ENCODE results near the gene ABHD6. TPM values are rescaled to one million over a fixed set of nuclear protein-coding genes. Genes with fewer than 3 reads are reported as not detected.
"Not testable (repeated sequence)": the region's sequence is repeated elsewhere in the genome, so short reads cannot be mapped to it uniquely, and the experiment has no call there.

Gene ABHD6
- total RNA-seq, 1 donor from 2014 or later = 3.9 TPM

DNA sequence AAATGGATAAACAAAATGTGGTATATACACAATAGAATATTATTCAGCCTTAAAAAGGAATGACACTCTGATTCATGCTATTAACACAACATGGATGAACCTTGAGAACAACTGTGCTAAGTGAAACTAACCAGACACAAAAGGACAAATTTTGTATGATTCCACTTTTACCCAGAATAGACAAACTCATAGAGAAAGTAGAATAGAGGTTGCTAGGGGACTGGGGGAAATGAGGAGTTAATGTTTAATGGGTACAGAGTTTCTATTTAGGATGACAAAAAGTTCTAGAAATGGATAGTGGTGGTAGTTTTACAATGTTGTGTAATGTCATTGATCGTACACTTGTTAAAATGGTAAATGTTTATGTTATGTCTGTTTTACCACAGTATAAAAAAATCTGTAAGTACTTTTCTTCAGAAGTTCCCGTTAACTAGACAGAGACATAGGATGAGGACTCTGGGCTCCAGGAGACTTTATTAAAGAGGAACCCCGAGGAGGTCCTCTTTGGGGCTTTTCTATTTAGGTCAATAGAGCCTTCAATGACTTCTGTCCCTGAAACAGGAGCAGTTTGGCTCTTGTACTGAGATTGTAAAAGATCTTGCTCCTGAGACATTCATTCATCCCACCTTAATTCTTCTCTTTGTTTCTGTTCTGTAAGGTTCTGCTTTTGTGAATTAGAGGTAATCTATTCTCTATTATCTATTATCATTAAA is 24.5 kb downstream of the ABHD6 start:
- H3K36me3 Mint-ChIP-seq (ENCODE audit: low read depth, unreplicated experiment) = no peaks in the 10 kb centered on the region
- H3K9me3 Mint-ChIP-seq (ENCODE audit: unreplicated experiment) = no peaks in the 10 kb centered on the region
- TF ChIP-seq, protein P1, sequence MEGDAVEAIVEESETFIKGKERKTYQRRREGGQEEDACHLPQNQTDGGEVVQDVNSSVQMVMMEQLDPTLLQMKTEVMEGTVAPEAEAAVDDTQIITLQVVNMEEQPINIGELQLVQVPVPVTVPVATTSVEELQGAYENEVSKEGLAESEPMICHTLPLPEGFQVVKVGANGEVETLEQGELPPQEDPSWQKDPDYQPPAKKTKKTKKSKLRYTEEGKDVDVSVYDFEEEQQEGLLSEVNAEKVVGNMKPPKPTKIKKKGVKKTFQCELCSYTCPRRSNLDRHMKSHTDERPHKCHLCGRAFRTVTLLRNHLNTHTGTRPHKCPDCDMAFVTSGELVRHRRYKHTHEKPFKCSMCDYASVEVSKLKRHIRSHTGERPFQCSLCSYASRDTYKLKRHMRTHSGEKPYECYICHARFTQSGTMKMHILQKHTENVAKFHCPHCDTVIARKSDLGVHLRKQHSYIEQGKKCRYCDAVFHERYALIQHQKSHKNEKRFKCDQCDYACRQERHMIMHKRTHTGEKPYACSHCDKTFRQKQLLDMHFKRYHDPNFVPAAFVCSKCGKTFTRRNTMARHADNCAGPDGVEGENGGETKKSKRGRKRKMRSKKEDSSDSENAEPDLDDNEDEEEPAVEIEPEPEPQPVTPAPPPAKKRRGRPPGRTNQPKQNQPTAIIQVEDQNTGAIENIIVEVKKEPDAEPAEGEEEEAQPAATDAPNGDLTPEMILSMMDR (IDR thresholded peaks at IDR 0.05; ENCODE audit: insufficient read depth, low read depth, low read length) = no peak
- TF ChIP-seq EZH2 (IDR thresholded peaks at IDR 0.05; ENCODE audit: insufficient read depth, low read length) = no peak
- Histone ChIP-seq H3K4me3 (ENCODE audit: insufficient read depth, low read depth, low read length) (no peak overlapping the region), H3K36me3 (ENCODE audit: insufficient read depth, low read length) (no peaks in the 10 kb centered on the region), H3K27ac (ENCODE audit: low read depth, low read length) (no peak overlapping the region), H3K9me3 (ENCODE audit: insufficient read depth, low read depth, low read length) (no peaks in the 10 kb centered on the region), H3K79me2 (ENCODE audit: insufficient read depth, low read length) (no peaks in the 10 kb centered on the region), H2AFZ (ENCODE audit: low read depth, low read length) (no peak overlapping the region), H3K4me1 (ENCODE audit: insufficient read depth, low read length) (peaks cover 13% of the 10 kb centered on the region), H3K27me3 (ENCODE audit: insufficient read depth, low read length) (no peaks in the 10 kb centered on the region), H3K4me2 (ENCODE audit: low read length) (no peak overlapping the region), H4K20me1 (ENCODE audit: insufficient read depth, low read length) (no peaks in the 10 kb centered on the region), H3K9ac (ENCODE audit: low read length) (no peak overlapping the region)
- peaks cover 13% of the 10 kb centered on the region for H3K4me1 Mint-ChIP-seq (ENCODE audit: low read depth, unreplicated experiment)
- FAIRE-seq (peak; percentile 52), DNase-seq (ENCODE audit: low read depth) (no peak)
- no peaks in the 10 kb centered on the region for H3K27me3 Mint-ChIP-seq (ENCODE audit: low read depth, unreplicated experiment)
- no peak overlapping the region for H3K4me3 Mint-ChIP-seq (ENCODE audit: unreplicated experiment)
- no peak overlapping the region for H3K27ac Mint-ChIP-seq (ENCODE audit: unreplicated experiment)

DNA sequence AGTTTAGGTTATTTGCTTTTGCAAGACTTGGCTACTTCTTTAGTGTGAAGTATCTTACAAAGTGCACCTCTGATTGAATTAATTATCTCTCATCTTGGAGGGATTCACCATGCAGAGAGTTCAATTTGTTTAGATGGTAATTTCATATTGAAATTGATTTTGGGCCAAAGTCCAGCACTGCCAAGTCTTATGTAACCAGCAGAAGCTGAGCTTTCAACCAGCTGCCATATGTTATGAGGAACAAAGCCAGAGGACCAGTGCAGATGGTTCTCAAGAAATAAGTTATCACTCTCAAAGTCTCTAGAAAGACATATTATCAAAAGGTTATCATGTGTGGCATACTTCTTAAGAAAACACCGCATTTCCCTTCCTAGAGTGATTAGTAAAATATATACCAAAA is 29.0 kb downstream of the ABHD6 start:
- no peak for TF ChIP-seq EZH2 (IDR thresholded peaks at IDR 0.05; ENCODE audit: insufficient read depth, low read length)
- TF ChIP-seq, protein P1 (IDR thresholded peaks at IDR 0.05; ENCODE audit: insufficient read depth, low read depth, low read length) = no peak
- H2AFZ ChIP-seq (ENCODE audit: low read depth, low read length) = no peak overlapping the region
- no peaks in the 10 kb centered on the region for H3K27me3 ChIP-seq (ENCODE audit: insufficient read depth, low read length)
- H3K4me3 ChIP-seq (ENCODE audit: insufficient read depth, low read depth, low read length) = no peak overlapping the region
- H3K4me2 ChIP-seq (ENCODE audit: low read length) = no peak overlapping the region
- H3K27ac ChIP-seq (ENCODE audit: low read depth, low read length) = no peak overlapping the region
- no peaks in the 10 kb centered on the region for H3K27me3 Mint-ChIP-seq (ENCODE audit: low read depth, unreplicated experiment)
- no peak overlapping the region for H3K4me3 Mint-ChIP-seq (ENCODE audit: unreplicated experiment)
- no peaks in the 10 kb centered on the region for H3K4me1 Mint-ChIP-seq (ENCODE audit: low read depth, unreplicated experiment)
- DNase-seq (ENCODE audit: low read depth) (no peak), FAIRE-seq (no peak)
- no peaks in the 10 kb centered on the region for H3K4me1 ChIP-seq (ENCODE audit: insufficient read depth, low read length)
- no peaks in the 10 kb centered on the region for H3K36me3 ChIP-seq (ENCODE audit: insufficient read depth, low read length)
- no peaks in the 10 kb centered on the region for H3K9me3 ChIP-seq (ENCODE audit: insufficient read depth, low read depth, low read length)
- no peak overlapping the region for H3K9ac ChIP-seq (ENCODE audit: low read length)
- H3K27ac Mint-ChIP-seq (ENCODE audit: unreplicated experiment) = no peak overlapping the region
- no peaks in the 10 kb centered on the region for H3K79me2 ChIP-seq (ENCODE audit: insufficient read depth, low read length)
- H4K20me1 ChIP-seq (ENCODE audit: insufficient read depth, low read length) = no peaks in the 10 kb centered on the region
- H3K9me3 Mint-ChIP-seq (ENCODE audit: unreplicated experiment) = no peaks in the 10 kb centered on the region
- H3K36me3 Mint-ChIP-seq (ENCODE audit: low read depth, unreplicated experiment) = no peaks in the 10 kb centered on the region

DNA sequence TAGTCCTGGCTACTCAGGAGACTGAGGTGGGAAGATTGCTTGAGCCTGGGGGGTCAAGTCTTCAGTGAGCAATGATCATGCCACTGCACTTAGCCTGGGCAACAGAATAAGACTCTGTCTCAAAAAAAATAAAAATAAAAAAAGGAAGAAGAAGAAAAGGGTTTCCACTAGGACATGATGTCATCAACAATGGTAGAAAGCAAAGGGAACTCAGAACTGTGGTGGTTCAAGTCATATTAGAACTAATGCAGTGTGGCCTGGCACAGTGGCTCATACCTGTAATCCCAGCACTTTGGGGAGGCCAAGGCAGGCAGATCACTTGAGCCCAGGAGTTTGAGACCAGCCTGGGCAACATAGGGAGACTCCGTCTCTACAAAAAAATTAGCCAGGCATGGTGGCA is 30.0 kb downstream of the ABHD6 start:
- not testable (repeated sequence) for H3K27ac ChIP-seq (ENCODE audit: low read depth, low read length); H3K9me3 ChIP-seq (ENCODE audit: insufficient read depth, low read depth, low read length); H3K36me3 Mint-ChIP-seq (ENCODE audit: low read depth, unreplicated experiment); H3K4me2 ChIP-seq (ENCODE audit: low read length); H3K9me3 Mint-ChIP-seq (ENCODE audit: unreplicated experiment); H3K4me3 Mint-ChIP-seq (ENCODE audit: unreplicated experiment); H3K9ac ChIP-seq (ENCODE audit: low read length); H3K27me3 Mint-ChIP-seq (ENCODE audit: low read depth, unreplicated experiment); DNase-seq (ENCODE audit: low read depth); H3K27me3 ChIP-seq (ENCODE audit: insufficient read depth, low read length); FAIRE-seq; H3K36me3 ChIP-seq (ENCODE audit: insufficient read depth, low read length); H3K4me3 ChIP-seq (ENCODE audit: insufficient read depth, low read depth, low read length); H2AFZ ChIP-seq (ENCODE audit: low read depth, low read length); H3K27ac Mint-ChIP-seq (ENCODE audit: unreplicated experiment); H3K4me1 ChIP-seq (ENCODE audit: insufficient read depth, low read length); H3K4me1 Mint-ChIP-seq (ENCODE audit: low read depth, unreplicated experiment); H4K20me1 ChIP-seq (ENCODE audit: insufficient read depth, low read length); H3K79me2 ChIP-seq (ENCODE audit: insufficient read depth, low read length)
